ENCODE results near the gene SMPD4. TPM values are rescaled to one million over a fixed set of nuclear protein-coding genes. Genes with fewer than 3 reads are reported as not detected.
"Not testable (repeated sequence)": the region's sequence is repeated elsewhere in the genome, so short reads cannot be mapped to it uniquely, and the experiment has no call there.

Gene SMPD4
- total RNA-seq, 6 donors from 2014 or later = 33.3 to 109 (median 44.6) TPM

DNA sequence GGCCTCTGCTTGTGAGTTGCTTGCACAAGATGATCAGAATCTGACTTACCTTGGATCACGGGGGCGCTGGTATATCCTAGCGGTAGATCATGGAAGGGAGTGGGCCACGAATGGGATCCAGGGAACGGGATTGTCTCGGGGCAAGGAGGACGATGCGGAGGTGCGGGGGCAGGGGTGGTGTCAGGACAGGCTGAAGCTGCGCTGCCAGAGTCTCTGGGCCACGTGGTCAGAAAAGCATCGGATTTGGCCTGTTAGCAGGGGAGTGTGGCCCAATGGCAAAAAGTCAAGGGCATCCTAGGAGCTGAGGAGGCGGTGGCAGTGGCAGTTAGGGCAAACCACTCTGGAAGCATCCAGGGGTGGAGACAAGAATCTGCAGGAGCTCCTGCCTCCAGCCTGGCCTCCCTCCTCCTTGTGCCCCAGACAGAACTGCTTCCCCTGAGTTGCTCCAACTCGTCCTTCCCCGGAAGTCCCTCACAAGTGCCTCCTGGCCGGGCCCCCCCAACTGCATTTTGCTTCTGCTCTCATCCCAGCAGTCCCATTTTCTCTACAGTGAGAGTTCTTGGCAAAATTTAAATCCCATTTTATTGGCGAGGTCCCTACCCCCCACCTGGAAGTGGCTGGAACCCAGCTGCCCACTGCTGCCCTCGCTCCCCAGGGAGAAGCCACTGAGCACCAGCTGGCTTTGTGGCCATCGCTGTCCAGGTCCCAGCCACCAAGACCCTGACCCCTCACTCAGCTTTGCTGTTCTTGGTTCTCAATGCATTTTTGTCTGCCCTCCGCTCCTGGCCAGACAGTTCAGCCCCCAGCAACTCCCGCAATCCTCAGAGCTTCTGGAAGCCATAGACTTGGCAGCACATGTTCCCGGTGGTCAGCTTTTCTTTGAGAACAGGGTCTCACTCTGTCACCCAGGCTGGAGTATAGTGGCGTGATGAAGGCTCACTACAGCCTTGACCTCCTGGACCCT is 30.9 kb downstream of the SMPD4 start:
- ATAC-seq (ENCODE audit: low FRiP score in 2 of 2) = no peak
- 92 to 93% methylated on average over 23 of the region's 23 CpGs for WGBS, 2 donors
- no peak overlapping the region for H3K4me3 ChIP-seq
- H3K9me3 ChIP-seq = no peaks in the 10 kb centered on the region
- peak in 1 of 2 donors; percentile 37 for DNase-seq
- no peak for TF ChIP-seq EP300 (IDR thresholded peaks at IDR 0.05)
- TF ChIP-seq, protein P1, sequence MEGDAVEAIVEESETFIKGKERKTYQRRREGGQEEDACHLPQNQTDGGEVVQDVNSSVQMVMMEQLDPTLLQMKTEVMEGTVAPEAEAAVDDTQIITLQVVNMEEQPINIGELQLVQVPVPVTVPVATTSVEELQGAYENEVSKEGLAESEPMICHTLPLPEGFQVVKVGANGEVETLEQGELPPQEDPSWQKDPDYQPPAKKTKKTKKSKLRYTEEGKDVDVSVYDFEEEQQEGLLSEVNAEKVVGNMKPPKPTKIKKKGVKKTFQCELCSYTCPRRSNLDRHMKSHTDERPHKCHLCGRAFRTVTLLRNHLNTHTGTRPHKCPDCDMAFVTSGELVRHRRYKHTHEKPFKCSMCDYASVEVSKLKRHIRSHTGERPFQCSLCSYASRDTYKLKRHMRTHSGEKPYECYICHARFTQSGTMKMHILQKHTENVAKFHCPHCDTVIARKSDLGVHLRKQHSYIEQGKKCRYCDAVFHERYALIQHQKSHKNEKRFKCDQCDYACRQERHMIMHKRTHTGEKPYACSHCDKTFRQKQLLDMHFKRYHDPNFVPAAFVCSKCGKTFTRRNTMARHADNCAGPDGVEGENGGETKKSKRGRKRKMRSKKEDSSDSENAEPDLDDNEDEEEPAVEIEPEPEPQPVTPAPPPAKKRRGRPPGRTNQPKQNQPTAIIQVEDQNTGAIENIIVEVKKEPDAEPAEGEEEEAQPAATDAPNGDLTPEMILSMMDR (IDR thresholded peaks at IDR 0.05) = no peak
- TF ChIP-seq POLR2AphosphoS5 (IDR thresholded peaks at IDR 0.05) = no peak
- no peak for TF ChIP-seq POLR2A (IDR thresholded peaks at IDR 0.05)
- no peak overlapping the region for H3K27ac ChIP-seq
- H3K4me1 ChIP-seq = no peaks in the 10 kb centered on the region
- no peaks in the 10 kb centered on the region for H3K27me3 ChIP-seq
- H3K36me3 ChIP-seq = peaks cover 0 to 42% (median 27%) of the 10 kb centered on the region in 4 donors

DNA sequence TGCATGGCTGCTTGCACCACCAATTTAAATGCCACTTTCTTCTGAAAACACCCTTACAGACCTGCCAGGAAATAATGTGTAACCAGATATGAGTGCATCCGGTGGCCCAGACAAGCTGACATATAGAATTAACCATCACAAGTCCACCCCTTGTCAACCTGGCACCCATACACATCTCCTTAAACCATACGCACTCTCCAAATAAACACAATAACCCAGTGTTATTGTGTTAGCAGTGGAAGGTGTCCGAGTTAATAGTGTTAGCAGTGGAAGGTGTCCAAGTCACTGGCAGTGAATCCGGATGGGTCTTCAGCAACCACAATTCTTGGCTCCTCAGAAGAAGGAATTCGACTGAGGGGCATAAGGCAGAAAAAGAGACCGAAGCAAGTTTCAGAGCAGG is 32.9 kb downstream of the SMPD4 start:
- H3K27ac ChIP-seq; H3K9me3 ChIP-seq; H3K4me3 ChIP-seq; DNase-seq; ATAC-seq (ENCODE audit: low FRiP score in 2 of 2); H3K27me3 ChIP-seq: not testable (repeated sequence)
- Histone ChIP-seq H3K4me1 (peaks cover 0 to 13% (median 4%) of the 10 kb centered on the region in 4 donors), H3K36me3 (peaks cover 0 to 22% (median 15%) of the 10 kb centered on the region in 4 donors)
- WGBS, 2 donors = 41 to 46% methylated on average over 5 to 6 of the region's 6 CpGs

DNA sequence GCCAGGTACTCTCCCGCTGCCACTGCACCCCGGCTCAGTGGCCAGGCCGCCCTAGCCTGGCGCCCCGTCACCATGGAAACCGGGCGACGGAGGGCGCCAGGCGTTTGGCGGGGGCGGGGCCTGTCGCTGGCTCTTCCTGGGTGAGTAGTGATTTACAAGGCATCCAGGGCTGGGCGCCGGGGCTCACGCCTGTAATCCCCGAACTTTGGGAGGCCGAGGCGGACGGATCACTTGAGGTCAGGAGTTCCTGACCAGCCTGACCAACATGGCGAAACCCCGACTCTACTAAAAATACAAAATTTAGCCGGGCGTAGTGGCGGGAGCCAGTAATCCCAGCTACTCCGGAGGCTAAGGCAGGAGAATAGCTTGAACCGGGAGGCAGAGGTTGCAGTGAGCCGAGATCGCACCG is 36.4 kb downstream of the SMPD4 start, which contains the start of gene CCDC74B:
Gene CCDC74B (minus strand): TSS at position 107 of the 409 bp plus-strand sequence. CDS start 116 bp downstream, outside the sequence.
- Histone ChIP-seq H3K4me1 (peaks cover 0 to 13% (median 4%) of the 10 kb centered on the region in 4 donors), H3K4me3 (peak within 1 kb of the TSS in 3 of 4 donors; percentile 30 to 40 (median 36))
- H3K36me3 ChIP-seq, H3K27me3 ChIP-seq, H3K27ac ChIP-seq, H3K9me3 ChIP-seq: not testable (repeated sequence)
- ATAC-seq (ENCODE audit: low FRiP score in 2 of 2) (peak in 1 of 2 donors; percentile 85), DNase-seq (peak in 1 of 2 donors; percentile 91)
- 23 to 26% methylated on average over 10 to 17 of the region's 30 CpGs for WGBS, 2 donors

DNA sequence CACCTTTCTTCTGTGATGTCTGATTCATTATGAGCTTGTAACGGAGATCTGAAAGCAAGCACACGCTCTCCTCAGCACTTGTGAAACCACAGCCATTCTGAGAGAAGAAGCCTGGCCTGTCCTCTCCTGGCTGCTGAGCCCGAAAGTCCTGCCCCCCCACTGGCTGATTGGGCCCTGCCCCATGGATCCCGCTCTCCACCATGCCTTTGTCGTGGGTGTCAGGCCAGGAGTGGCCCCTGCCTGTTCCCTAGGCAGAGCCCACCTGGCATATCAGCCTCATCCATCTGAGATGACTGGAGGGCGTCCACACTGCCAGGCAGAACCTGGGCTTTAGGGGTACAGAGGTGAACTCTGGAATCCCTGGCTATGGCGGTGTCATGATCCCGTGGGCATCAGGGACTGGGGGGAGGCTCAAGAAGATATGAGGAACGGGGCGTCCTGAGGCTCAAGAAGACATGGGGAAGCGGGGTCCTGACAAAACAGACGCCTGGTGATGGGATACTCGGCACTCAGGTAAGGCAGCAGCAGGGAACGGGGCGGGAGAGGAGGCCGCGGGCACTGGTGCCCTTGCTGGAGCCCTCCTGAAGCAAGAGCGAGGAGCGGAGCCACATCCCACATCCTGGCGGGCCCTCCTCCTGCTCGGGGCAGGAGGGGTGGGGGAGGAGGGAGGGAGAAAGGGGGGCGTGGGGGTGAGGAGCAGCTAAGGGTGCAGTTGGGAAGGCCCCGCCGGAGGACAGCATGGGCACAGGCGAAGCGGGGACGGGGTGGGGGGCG is 37.9 kb downstream of the SMPD4 start:
- not testable (repeated sequence) for ATAC-seq (ENCODE audit: low FRiP score in 2 of 2); H3K9me3 ChIP-seq; H3K27ac ChIP-seq; H3K27me3 ChIP-seq; H3K36me3 ChIP-seq; DNase-seq
- 44 to 58% methylated on average over 12 to 17 of the region's 28 CpGs for WGBS, 2 donors
- Histone ChIP-seq H3K4me3 (peak overlapping the region in 3 of 4 donors; percentile 30 to 40 (median 36)), H3K4me1 (peaks cover 0 to 13% (median 4%) of the 10 kb centered on the region in 4 donors)

DNA sequence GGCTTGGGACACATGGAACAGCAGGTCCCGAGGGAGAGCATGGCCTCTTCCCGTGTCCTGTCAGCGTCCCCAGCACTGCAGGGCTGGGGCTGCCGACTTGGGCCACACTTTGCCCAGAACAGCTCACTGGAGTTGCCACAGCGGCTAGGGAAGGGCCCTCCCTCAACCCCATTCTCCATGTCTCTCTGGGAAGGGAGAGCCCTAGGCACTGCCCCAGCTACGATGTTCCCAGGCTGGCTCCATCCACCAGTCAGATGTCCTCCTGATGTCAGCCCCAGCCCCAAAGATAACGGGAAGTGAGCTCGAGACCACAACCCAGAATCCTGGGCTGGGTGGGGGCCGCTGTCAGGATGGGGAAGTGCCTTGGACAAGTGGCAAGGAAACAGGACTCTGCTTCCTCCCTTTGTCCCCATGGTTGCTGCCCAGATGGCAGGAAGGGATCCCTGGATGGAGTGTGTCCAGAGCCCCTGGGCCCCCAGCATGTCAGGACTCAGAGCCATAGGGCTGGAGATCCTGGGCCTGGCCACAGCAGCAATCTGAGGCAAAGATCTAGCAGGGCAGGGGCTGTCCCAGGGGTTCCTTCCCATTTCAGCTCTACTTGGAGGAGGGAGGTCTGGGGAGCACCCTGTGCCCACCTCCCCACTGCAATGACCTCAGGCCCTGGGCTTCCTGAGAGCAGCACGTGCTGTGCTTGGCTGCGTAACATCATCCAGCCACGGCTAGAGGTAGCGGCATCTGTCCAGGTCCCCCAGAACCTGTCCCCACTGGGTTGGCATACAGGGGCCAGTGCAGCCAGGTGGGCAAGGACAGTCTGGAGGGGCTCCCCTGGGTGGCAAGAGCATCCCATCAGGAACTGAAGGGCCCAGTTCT is 38.8 kb downstream of the SMPD4 start:
- not testable (repeated sequence) for H3K36me3 ChIP-seq; H3K9me3 ChIP-seq; ATAC-seq (ENCODE audit: low FRiP score in 2 of 2); H3K27me3 ChIP-seq; H3K27ac ChIP-seq; H3K4me3 ChIP-seq
- WGBS, 2 donors = 71% methylated on average over 10 of the region's 13 CpGs; no CpG with 5 or more reads in 1 of the 2 donors
- peaks cover 0 to 13% (median 4%) of the 10 kb centered on the region in 4 donors for H3K4me1 ChIP-seq
- peak in 1 of 2 donors; percentile 46 for DNase-seq

DNA sequence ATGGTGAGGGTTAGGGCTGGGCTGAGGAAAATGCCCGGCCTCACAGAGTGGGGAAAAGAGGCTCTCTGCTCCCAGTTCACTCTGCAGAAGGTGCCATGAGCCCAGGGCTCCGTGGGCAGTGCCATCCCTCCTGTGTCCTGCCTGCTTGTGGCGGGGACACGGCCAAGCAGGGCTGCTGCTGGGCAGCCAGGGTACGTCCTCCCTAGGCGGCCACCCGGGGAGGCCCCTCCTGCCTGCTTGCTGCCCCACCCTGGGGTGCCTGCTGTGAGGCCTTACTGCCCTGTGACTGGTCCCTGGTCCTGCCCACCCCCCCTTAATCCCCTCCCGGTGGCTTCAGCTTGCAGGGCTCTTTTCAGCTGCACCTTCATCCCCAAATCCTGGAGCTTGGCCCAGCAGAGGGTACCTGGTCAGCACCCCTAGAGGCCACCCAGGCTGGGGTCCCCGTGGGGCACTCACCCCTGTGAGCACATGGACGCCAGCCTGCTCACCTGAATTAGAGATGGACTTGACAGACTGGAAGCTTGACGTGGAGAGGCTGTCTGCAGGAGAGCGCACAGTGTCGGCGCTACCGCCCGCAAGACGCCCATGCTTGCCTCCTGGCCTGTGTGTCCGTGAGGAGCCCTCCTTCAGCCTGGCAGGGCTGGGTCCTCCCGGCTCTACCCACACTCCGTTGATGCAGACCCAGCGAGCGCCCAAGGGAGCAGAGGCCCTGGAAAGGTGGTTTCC is 39.6 kb downstream of the SMPD4 start:
- ATAC-seq (ENCODE audit: low FRiP score in 2 of 2); H3K27ac ChIP-seq; H3K9me3 ChIP-seq; H3K27me3 ChIP-seq; H3K4me3 ChIP-seq; H3K36me3 ChIP-seq: not testable (repeated sequence)
- DNase-seq = peak in 1 of 2 donors; percentile 62
- WGBS, 2 donors = 91 to 94% methylated on average over 6 to 7 of the region's 22 CpGs
- peaks cover 0 to 13% (median 4%) of the 10 kb centered on the region in 4 donors for H3K4me1 ChIP-seq

DNA sequence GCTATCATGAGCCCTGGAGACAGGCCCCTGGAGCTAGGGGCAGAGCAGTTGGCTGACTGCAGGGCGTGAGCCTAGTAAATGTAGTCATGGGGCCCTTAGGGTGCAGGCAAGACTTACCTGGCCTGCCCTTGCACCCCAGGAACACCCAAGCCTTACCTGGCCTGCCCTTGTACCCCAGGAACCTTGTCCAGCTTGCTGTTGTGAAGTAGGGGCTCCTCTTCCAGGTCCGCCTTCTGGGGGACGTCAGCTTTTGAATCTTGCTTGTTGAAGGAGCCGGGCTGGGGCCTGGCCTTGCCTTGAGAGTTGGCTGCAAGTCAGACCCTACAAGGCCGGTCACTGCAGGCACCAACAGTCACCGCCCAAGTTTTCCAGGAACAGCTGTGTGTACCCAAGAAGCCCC is 40.4 kb downstream of the SMPD4 start:
- WGBS, 2 donors = no CpG with 5 or more reads among the region's 6 CpGs
- H3K9me3 ChIP-seq; H3K4me3 ChIP-seq; H3K27me3 ChIP-seq; H3K27ac ChIP-seq; ATAC-seq (ENCODE audit: low FRiP score in 2 of 2); DNase-seq; H3K36me3 ChIP-seq: not testable (repeated sequence)
- H3K4me1 ChIP-seq = peaks cover 0 to 13% (median 4%) of the 10 kb centered on the region in 4 donors

DNA sequence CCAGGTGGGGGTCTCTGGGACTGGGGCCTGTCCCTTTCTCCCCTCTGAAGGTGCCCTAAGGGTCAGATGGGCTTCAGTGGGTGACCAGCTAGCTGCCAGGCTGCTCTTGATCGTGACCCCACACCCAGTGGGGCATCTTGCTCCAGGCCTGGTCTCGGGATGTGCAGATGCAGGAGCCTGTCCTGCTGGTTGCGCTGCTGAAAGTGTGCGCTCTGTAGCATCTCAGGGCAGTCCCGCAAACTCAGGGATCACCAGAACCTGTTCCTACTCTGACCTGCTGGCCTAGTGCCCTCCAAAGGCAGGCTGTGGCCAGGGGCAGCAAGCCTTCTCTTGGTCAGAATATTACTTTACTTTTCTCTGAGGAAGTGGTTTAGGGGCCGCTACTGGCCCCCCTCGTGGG is 40.9 kb downstream of the SMPD4 start:
- DNase-seq; H3K27ac ChIP-seq; H3K36me3 ChIP-seq; H3K9me3 ChIP-seq; H3K4me3 ChIP-seq; H3K27me3 ChIP-seq; ATAC-seq (ENCODE audit: low FRiP score in 2 of 2): not testable (repeated sequence)
- H3K4me1 ChIP-seq = peaks cover 0 to 13% (median 4%) of the 10 kb centered on the region in 4 donors
- no CpG with 5 or more reads among the region's 7 CpGs for WGBS, 2 donors

DNA sequence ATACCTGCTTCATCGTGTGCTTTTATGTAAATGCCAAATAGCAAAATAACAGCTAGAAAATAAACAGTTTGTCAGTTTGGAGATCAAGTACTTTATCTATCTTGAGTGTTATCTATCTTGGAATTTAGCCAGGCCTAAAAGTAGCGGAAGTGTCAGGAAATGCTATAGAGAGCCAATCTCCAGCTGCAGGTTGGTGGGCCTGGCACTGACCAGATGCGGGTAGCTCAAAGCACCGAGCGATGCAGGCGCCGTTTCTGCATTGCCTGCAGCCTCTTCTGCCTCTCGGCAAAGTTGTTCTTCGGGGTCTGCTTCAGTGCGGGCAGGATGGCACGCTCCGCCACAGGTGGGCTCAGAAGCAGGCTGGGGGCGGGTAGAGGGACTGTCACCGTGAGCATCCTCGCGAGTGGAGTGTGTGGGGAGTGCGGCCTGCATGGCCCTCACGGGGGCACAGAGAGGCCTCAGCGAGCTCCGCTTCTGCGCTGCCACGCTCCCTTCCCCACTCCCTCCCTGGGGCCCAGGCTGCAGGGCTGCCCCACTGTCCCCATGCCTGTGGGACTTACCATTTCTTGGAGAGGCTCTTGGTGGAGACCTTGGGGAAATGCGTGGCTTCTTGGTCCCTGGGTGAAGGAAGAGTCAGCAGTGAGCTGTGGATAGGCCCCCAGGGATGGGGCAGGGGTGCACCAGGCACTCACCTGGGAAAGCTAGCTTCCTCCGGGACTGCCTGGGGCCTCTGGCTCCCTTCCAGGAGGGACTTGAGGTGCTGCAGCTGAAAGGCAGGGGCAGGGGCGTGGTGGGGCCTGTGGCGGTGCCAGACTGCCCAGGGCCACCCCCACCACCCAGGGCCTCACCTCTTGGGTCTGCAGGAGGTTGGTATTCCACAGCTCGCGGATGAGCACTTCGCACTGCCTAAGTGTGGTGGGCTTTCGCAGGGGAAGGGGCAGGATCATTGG is 41.8 kb downstream of the SMPD4 start:
- not testable (repeated sequence) for H3K4me1 ChIP-seq; ATAC-seq (ENCODE audit: low FRiP score in 2 of 2); H3K36me3 ChIP-seq; H3K9me3 ChIP-seq; H3K27me3 ChIP-seq; H3K27ac ChIP-seq; H3K4me3 ChIP-seq
- peak in 1 of 2 donors; percentile 72 for DNase-seq
- 77 to 82% methylated on average over 16 to 25 of the region's 30 CpGs for WGBS, 2 donors

All from upper lobe of left lung (tissue), 6 donors.